Panc1 (cell line): ENCODE data around the gene HK1. TPM values are rescaled to one million over a fixed set of nuclear protein-coding genes. Genes with fewer than 3 reads are reported as not detected.
"Not testable (repeated sequence)": the region's sequence is repeated elsewhere in the genome, so short reads cannot be mapped to it uniquely, and the experiment has no call there.

Experiments
- ATAC-seq: fragments of 200-7000 bp; cut with Tn5 transposase; 2 replicates; pipeline ENCODE4 v1.9.1; 2020; ENCODE audit warnings: mild to moderate bottlenecking, moderate library complexity
- BruUV-seq: library from RNA; stranded (reverse); fragments of 400-500 nt; replicated peaks from 2 replicates; lab custom pipeline; 2021; lab: Mats Ljungman, UMichigan
- CTCF ChIA-PET: fragments of 300-600 bp; sonication (Branson Sonifier 250); formaldehyde crosslinking; loops from one replicate; lab custom pipeline; 2022; ENCODE audit warnings: antibody characterized with exemption; lab: Charles Lee
- POLR2A ChIA-PET: fragments of 300-600 bp; sonication (Branson Sonifier 250); formaldehyde crosslinking; loops from one replicate; lab custom pipeline; 2022; ENCODE audit warnings: antibody characterized with exemption; lab: Charles Lee
- DNase-seq: peaks from one replicate; pipeline ENCODE4 v3.0.0-alpha.2; 2010; ENCODE audit warnings: low read depth, low spot score
- H3K27ac ChIP-seq: 2 replicates; pipeline ENCODE4 v1.5.1; 2011; ENCODE audit warnings: mild to moderate bottlenecking, low read length, inconsistent platforms
- H3K27me3 ChIP-seq: fragments of 200-500 bp; sonication (Bioruptor generic); 2 replicates; pipeline ENCODE4 v1.6.0; 2014; ENCODE audit warnings: low read length, inconsistent platforms; ENCODE audit not compliant: control insufficient read depth, insufficient read depth
- H3K36me3 ChIP-seq: fragments of 200-500 bp; sonication (Bioruptor generic); 2 replicates; pipeline ENCODE4 v1.5.1; 2014; ENCODE audit warnings: inconsistent platforms, mild to moderate bottlenecking, low read length, moderate library complexity; ENCODE audit not compliant: control insufficient read depth, insufficient read depth
- H3K4me1 ChIP-seq: 2 replicates; pipeline ENCODE4 v1.5.1; 2011; ENCODE audit warnings: inconsistent platforms, mild to moderate bottlenecking, low read length, moderate library complexity; ENCODE audit not compliant: control insufficient read depth, insufficient read depth
- H3K4me3 ChIP-seq, 2 experiments: 2 replicates each; pipeline ENCODE4 v1.5.1; 2011 to 2012; ENCODE audit warnings: low read depth in 2 of 2, low read length in 2 of 2, mild to moderate bottlenecking in 2 of 2, inconsistent platforms in 1 of 2, moderate library complexity in 1 of 2
- H3K9me3 ChIP-seq: fragments of 200-500 bp; sonication (Bioruptor generic); 2 replicates; pipeline ENCODE4 v1.5.1; 2014; ENCODE audit warnings: low read depth, mild to moderate bottlenecking, inconsistent platforms, low read length, moderate library complexity; ENCODE audit not compliant: control insufficient read depth, insufficient read depth
- POLR2AphosphoS5 ChIP-seq: IDR thresholded peaks from 2 replicates; pipeline ENCODE4 v1.6.1; 2012; ENCODE audit warnings: mild to moderate bottlenecking, low read depth, low read length, moderate library complexity
- SIN3A ChIP-seq: IDR thresholded peaks from 2 replicates; pipeline ENCODE4 v1.6.1; 2012; ENCODE audit warnings: low read depth, mild to moderate bottlenecking, low read length, moderate library complexity, borderline replicate concordance; ENCODE audit not compliant: insufficient read depth
- TCF7L2 ChIP-seq: IDR thresholded peaks from 2 replicates; pipeline ENCODE4 v1.6.1; 2011; ENCODE audit warnings: mild to moderate bottlenecking, low read depth, low read length, inconsistent platforms
- in situ Hi-C: cut with HindIII; loops from 2 replicates; pipeline ENCODE4 v1.10.0; 2016; ENCODE audit warnings: low sequenced_read_pairs, low pct_unique_long_range_greater_than_20kb
- intact Hi-C: fragments of 100-400 bp; cut with micrococcal nuclease; formaldehyde crosslinking; loops from one replicate; pipeline ENCODE4 v1.10.0; 2022; ENCODE audit not compliant: unreplicated experiment
- total RNA-seq: library from RNA; stranded (reverse); gene quantifications from one replicate; pipeline ENCODE4 v1.2.1, GENCODE V29; 2021; ENCODE audit not compliant: unreplicated experiment
- TF ChIP-seq, protein P1 (sequence below): fragments of 450-650 bp; IDR thresholded peaks from 2 replicates; pipeline ENCODE4 v1.5.1; 2017; ENCODE audit warnings: mild to moderate bottlenecking
- TF ChIP-seq, protein P2 (sequence below), 2 experiments: IDR thresholded peaks; 2 replicates each; pipeline ENCODE4 v1.6.1; 2011 to 2012; ENCODE audit warnings: low read depth in 2 of 2, control low read depth in 1 of 2, low read length in 1 of 2, mild to moderate bottlenecking in 1 of 2, moderate library complexity in 1 of 2; ENCODE audit not compliant: insufficient read depth in 1 of 2

Gene HK1
- total RNA-seq, 1 experiment from 2014 or later: 74.4 TPM

DNA sequence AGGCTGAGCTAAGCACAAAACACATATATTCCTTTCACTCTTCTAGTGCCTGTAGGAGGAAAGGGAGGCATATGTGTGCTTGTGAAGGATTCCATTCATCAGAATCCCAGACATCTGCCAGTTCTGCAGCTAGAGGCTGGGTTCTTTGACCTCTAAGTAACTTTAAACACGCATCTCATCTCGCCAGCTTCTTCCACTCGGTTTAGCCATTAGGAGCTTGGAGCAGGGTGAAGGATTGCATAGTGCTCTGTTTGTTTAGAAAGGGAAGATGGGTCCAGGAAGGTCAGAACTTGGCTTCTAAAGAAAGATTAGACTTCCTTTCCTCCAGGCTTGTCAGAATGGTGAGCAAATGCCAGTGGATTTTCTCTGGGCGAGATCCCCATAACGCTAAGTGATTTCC is 43.6 kb downstream of the HK1 start:
- peak overlapping the region; percentile 48; the same call in 1 of the 2 replicates for H3K27ac ChIP-seq
- POLR2A ChIA-PET: no interaction called here

DNA sequence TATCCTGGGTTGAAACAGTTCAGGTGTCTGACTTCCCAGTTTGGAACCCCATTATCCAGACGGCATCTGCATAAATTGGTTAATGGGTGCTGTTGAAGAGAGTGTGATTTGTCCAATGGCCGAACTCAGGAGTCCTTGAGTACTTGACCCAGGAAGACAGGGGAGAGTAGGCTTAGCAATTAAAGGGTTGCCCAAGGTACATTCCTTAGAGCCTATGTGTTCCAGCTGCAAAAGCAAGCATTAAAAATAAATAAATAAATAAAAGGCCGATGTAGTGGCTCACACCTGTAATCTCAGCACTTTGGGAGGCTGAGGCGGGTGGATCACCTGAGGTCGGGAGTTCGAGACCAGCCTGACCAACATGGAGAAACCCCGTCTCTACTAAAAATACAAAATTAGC is 44.0 kb downstream of the HK1 start:
- ChIA-PET CTCF (interaction anchor here (0.7 kb wide), 1 partner anchor 87 kb away, joined by 4 read pairs; no protein-coding TSS in a partner anchor), POLR2A (interaction anchor here (0.6 kb wide), 1 partner anchor 10 kb away, joined by 4 read pairs; no protein-coding TSS in a partner anchor)
- in situ Hi-C loops, intact Hi-C loops, DNase-seq, BruUV-seq, H3K9me3 ChIP-seq, H3K4me3 ChIP-seq, H3K36me3 ChIP-seq, H3K27ac ChIP-seq, ATAC-seq, H3K27me3 ChIP-seq: not testable (repeated sequence)
- peaks cover 63% of the 10 kb centered on the region for H3K4me1 ChIP-seq

More for the DNA sequence above, 43.6 kb downstream of the HK1 start:
- in situ Hi-C loops: no loop called here
- H3K4me1 ChIP-seq: peaks cover 59% of the 10 kb centered on the region
- no peak overlapping the region for H3K4me3 ChIP-seq
- H3K36me3 ChIP-seq: peaks cover 2% of the 10 kb centered on the region; the same call in 1 of the 2 replicates
- DNase-seq: no peak
- BruUV-seq: TSS peak; percentile 56
- intact Hi-C loops: no loop called here
- CTCF ChIA-PET: no interaction called here
- no peak for ATAC-seq
- TF ChIP-seq POLR2AphosphoS5 (no peak), SIN3A (no peak), TCF7L2 (no peak)
- TF ChIP-seq, protein P1, sequence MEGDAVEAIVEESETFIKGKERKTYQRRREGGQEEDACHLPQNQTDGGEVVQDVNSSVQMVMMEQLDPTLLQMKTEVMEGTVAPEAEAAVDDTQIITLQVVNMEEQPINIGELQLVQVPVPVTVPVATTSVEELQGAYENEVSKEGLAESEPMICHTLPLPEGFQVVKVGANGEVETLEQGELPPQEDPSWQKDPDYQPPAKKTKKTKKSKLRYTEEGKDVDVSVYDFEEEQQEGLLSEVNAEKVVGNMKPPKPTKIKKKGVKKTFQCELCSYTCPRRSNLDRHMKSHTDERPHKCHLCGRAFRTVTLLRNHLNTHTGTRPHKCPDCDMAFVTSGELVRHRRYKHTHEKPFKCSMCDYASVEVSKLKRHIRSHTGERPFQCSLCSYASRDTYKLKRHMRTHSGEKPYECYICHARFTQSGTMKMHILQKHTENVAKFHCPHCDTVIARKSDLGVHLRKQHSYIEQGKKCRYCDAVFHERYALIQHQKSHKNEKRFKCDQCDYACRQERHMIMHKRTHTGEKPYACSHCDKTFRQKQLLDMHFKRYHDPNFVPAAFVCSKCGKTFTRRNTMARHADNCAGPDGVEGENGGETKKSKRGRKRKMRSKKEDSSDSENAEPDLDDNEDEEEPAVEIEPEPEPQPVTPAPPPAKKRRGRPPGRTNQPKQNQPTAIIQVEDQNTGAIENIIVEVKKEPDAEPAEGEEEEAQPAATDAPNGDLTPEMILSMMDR: no peak
- TF ChIP-seq, protein P2, sequence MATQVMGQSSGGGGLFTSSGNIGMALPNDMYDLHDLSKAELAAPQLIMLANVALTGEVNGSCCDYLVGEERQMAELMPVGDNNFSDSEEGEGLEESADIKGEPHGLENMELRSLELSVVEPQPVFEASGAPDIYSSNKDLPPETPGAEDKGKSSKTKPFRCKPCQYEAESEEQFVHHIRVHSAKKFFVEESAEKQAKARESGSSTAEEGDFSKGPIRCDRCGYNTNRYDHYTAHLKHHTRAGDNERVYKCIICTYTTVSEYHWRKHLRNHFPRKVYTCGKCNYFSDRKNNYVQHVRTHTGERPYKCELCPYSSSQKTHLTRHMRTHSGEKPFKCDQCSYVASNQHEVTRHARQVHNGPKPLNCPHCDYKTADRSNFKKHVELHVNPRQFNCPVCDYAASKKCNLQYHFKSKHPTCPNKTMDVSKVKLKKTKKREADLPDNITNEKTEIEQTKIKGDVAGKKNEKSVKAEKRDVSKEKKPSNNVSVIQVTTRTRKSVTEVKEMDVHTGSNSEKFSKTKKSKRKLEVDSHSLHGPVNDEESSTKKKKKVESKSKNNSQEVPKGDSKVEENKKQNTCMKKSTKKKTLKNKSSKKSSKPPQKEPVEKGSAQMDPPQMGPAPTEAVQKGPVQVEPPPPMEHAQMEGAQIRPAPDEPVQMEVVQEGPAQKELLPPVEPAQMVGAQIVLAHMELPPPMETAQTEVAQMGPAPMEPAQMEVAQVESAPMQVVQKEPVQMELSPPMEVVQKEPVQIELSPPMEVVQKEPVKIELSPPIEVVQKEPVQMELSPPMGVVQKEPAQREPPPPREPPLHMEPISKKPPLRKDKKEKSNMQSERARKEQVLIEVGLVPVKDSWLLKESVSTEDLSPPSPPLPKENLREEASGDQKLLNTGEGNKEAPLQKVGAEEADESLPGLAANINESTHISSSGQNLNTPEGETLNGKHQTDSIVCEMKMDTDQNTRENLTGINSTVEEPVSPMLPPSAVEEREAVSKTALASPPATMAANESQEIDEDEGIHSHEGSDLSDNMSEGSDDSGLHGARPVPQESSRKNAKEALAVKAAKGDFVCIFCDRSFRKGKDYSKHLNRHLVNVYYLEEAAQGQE (IDR thresholded peaks at IDR 0.05; ENCODE audit: insufficient read depth in 1 of 2, low read depth in 2 of 2, low read length in 1 of 2): no peak
- no peaks in the 10 kb centered on the region for H3K27me3 ChIP-seq
- no peaks in the 10 kb centered on the region for H3K9me3 ChIP-seq

DNA sequence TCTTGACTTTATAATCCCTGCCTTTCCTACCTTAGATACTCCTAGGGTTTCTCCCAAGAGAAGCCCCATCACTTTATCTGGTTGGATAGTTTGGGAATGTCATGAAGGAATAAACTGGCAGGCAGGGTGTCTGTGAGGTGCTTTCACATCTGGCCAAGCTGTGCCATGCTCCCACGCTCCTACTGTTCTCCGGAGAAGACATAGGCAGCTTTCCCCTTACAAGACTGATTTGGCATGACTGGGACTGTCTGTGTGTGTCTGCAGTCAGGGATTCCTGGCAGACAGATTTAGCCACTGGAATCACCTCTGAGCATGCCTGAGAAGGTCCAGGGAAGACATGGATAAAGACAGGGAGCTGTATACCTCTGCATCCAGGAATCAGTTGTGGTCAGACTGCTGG is 45.3 kb downstream of the HK1 start:
- intact Hi-C loops (no loop called here), in situ Hi-C loops (no loop called here)
- no peak overlapping the region for H3K4me3 ChIP-seq
- peak overlapping the region; percentile 42 for H3K27ac ChIP-seq
- no peaks in the 10 kb centered on the region for H3K27me3 ChIP-seq
- ChIA-PET CTCF (interaction anchor here (0.6 to 0.7 kb wide), 3 partner anchors 16 to 390 kb away, joined by 3 to 12 read pairs (median 9); no protein-coding TSS in a partner anchor), POLR2A (interaction anchor here (0.6 to 1.0 kb wide), 4 partner anchors 13 to 1176 kb away, joined by 3 to 7 read pairs (median 5); no protein-coding TSS in a partner anchor)
- no peak for TF ChIP-seq TCF7L2
- TF ChIP-seq SIN3A: no peak
- TF ChIP-seq, protein P1: no peak
- TF ChIP-seq POLR2AphosphoS5: no peak
- TF ChIP-seq, protein P2 (IDR thresholded peaks at IDR 0.05; ENCODE audit: insufficient read depth in 1 of 2, low read depth in 2 of 2, low read length in 1 of 2): no peak
- BruUV-seq: no TSS peak
- no peak for DNase-seq
- H3K36me3 ChIP-seq: peaks cover 2% of the 10 kb centered on the region; the same call in 1 of the 2 replicates
- ATAC-seq: no peak
- peaks cover 67% of the 10 kb centered on the region for H3K4me1 ChIP-seq
- H3K9me3 ChIP-seq: no peaks in the 10 kb centered on the region
